ENCODE data around the gene DENND4A. TPM values are rescaled to one million over a fixed set of nuclear protein-coding genes. Genes with fewer than 3 reads are reported as not detected.

The DENND4A gene
- total RNA-seq, 1 donor from 2014 or later = 13.9 TPM

DNA sequence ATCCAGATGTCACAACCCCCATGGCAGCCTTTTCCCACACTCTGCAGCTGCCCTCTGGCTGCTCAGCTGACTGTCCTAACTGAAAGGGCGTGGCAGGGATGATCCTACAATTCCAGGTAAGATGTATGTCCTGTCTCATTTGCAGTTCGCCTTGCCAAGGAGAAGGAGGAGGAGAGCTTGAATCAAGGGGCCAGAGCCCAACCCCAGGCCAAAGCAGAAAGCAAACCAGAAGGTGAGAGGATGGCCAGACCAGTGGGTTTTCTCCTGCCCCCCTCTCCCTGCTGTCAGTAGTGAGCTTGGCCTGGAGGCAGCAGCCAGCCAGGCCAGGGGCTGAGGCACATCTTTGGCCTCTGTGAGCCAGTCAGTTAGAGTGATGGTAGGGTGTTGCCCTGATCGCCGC is 147.8 kb downstream of the DENND4A start:
- H3K4me2 ChIP-seq (ENCODE audit: low read length) = no peak overlapping the region
- no peak for FAIRE-seq
- H3K27ac Mint-ChIP-seq (ENCODE audit: unreplicated experiment) = no peak overlapping the region

DNA sequence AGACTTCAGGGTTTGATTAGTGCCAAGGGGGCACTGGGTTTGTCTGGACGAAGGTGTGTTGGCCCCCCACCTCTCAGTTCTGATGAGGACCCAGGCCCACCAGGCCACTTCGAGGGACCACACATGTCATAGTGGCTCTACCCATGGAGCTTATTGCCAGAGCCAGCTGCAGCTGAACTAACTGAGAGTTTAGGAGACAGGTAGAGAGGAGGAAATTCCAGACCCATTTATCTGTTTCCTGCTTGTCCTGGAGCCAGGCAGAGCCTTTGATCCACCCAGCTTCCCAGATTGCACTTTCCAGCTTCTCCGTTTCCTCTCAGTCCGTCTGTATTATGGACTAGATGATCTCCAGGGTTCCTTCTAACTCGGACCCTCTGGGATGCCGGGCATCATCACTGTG is 149.5 kb downstream of the DENND4A start:
- peaks cover 18% of the 10 kb centered on the region for H3K4me1 Mint-ChIP-seq (ENCODE audit: low read depth, unreplicated experiment)
- Histone ChIP-seq H3K4me3 (ENCODE audit: insufficient read depth, low read depth, low read length) (no peak overlapping the region), H3K4me2 (ENCODE audit: low read length) (peak overlapping the region; percentile 11), H3K9ac (ENCODE audit: low read length) (no peak overlapping the region), H3K4me1 (ENCODE audit: insufficient read depth, low read length) (peaks cover 8% of the 10 kb centered on the region), H3K36me3 (ENCODE audit: insufficient read depth, low read length) (no peaks in the 10 kb centered on the region), H3K9me3 (ENCODE audit: insufficient read depth, low read depth, low read length) (no peaks in the 10 kb centered on the region), H2AFZ (ENCODE audit: low read depth, low read length) (no peak overlapping the region), H3K27ac (ENCODE audit: low read depth, low read length) (no peak overlapping the region), H4K20me1 (ENCODE audit: insufficient read depth, low read length) (no peaks in the 10 kb centered on the region), H3K27me3 (ENCODE audit: insufficient read depth, low read length) (no peaks in the 10 kb centered on the region), H3K79me2 (ENCODE audit: insufficient read depth, low read length) (no peaks in the 10 kb centered on the region)
- TF ChIP-seq, protein P1, sequence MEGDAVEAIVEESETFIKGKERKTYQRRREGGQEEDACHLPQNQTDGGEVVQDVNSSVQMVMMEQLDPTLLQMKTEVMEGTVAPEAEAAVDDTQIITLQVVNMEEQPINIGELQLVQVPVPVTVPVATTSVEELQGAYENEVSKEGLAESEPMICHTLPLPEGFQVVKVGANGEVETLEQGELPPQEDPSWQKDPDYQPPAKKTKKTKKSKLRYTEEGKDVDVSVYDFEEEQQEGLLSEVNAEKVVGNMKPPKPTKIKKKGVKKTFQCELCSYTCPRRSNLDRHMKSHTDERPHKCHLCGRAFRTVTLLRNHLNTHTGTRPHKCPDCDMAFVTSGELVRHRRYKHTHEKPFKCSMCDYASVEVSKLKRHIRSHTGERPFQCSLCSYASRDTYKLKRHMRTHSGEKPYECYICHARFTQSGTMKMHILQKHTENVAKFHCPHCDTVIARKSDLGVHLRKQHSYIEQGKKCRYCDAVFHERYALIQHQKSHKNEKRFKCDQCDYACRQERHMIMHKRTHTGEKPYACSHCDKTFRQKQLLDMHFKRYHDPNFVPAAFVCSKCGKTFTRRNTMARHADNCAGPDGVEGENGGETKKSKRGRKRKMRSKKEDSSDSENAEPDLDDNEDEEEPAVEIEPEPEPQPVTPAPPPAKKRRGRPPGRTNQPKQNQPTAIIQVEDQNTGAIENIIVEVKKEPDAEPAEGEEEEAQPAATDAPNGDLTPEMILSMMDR (IDR thresholded peaks at IDR 0.05; ENCODE audit: insufficient read depth, low read depth, low read length) = no peak
- TF ChIP-seq EZH2 (IDR thresholded peaks at IDR 0.05; ENCODE audit: insufficient read depth, low read length) = no peak
- no peak for FAIRE-seq
- no peaks in the 10 kb centered on the region for H3K9me3 Mint-ChIP-seq (ENCODE audit: unreplicated experiment)
- H3K27me3 Mint-ChIP-seq (ENCODE audit: low read depth, unreplicated experiment) = peaks cover 3% of the 10 kb centered on the region
- H3K36me3 Mint-ChIP-seq (ENCODE audit: low read depth, unreplicated experiment) = peaks cover 4% of the 10 kb centered on the region
- no peak overlapping the region for H3K4me3 Mint-ChIP-seq (ENCODE audit: unreplicated experiment)
- DNase-seq (ENCODE audit: low read depth) = no peak
- peak overlapping the region; percentile 34 for H3K27ac Mint-ChIP-seq (ENCODE audit: unreplicated experiment)

More for the DNA sequence above, 147.8 kb downstream of the DENND4A start:
- DNase-seq (ENCODE audit: low read depth) = no peak
- Mint-ChIP-seq H3K9me3 (ENCODE audit: unreplicated experiment) (no peaks in the 10 kb centered on the region), H3K4me1 (ENCODE audit: low read depth, unreplicated experiment) (peaks cover 16% of the 10 kb centered on the region), H3K4me3 (ENCODE audit: unreplicated experiment) (no peak overlapping the region), H3K36me3 (ENCODE audit: low read depth, unreplicated experiment) (peaks cover 4% of the 10 kb centered on the region), H3K27me3 (ENCODE audit: low read depth, unreplicated experiment) (peaks cover 3% of the 10 kb centered on the region)
- peaks cover 8% of the 10 kb centered on the region for H3K4me1 ChIP-seq (ENCODE audit: insufficient read depth, low read length)
- H3K9ac ChIP-seq (ENCODE audit: low read length) = no peak overlapping the region
- no peak overlapping the region for H3K27ac ChIP-seq (ENCODE audit: low read depth, low read length)
- no peak overlapping the region for H2AFZ ChIP-seq (ENCODE audit: low read depth, low read length)
- H3K4me3 ChIP-seq (ENCODE audit: insufficient read depth, low read depth, low read length) = no peak overlapping the region
- no peaks in the 10 kb centered on the region for H3K36me3 ChIP-seq (ENCODE audit: insufficient read depth, low read length)
- no peaks in the 10 kb centered on the region for H3K27me3 ChIP-seq (ENCODE audit: insufficient read depth, low read length)
- no peaks in the 10 kb centered on the region for H3K79me2 ChIP-seq (ENCODE audit: insufficient read depth, low read length)
- no peaks in the 10 kb centered on the region for H3K9me3 ChIP-seq (ENCODE audit: insufficient read depth, low read depth, low read length)
- TF ChIP-seq EZH2 (IDR thresholded peaks at IDR 0.05; ENCODE audit: insufficient read depth, low read length) = no peak
- H4K20me1 ChIP-seq (ENCODE audit: insufficient read depth, low read length) = no peaks in the 10 kb centered on the region

DNA sequence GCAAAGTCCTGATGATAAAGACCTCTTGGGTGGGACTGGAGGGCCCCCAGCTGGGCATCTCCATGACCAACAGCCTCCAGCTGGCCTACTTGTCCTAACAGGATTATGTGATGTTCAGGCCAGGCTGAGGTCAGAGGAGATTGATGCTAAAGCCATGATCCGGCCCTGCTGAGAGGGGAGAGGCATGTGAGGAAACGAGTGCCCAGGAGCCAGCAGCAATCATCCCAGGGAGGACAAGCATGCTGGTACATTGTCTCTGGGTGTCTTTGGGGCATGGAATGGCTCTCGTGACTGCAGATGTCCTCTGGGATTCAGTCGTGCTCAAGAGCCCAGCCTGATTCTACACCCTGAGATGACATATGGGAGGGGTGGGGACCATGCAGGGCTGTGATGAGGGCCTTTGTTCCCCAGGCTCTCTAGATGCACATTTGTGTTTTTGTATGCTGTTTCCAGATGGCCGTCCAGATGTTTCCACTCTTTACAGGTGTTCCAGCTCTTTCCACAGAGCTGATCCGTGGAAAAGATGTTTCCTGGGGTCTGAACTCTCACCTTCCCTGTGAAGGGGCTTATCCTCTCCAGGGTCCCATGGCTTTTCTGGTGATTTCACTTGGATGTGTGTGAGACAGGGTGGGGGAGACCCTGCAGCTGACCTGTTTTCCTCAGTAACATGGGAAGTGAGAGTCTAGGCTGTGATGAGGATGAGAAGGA is 150.2 kb downstream of the DENND4A start:
- Histone ChIP-seq H4K20me1 (ENCODE audit: insufficient read depth, low read length) (no peaks in the 10 kb centered on the region), H3K36me3 (ENCODE audit: insufficient read depth, low read length) (no peaks in the 10 kb centered on the region), H3K27ac (ENCODE audit: low read depth, low read length) (no peak overlapping the region), H3K9ac (ENCODE audit: low read length) (no peak overlapping the region), H3K4me1 (ENCODE audit: insufficient read depth, low read length) (peaks cover 8% of the 10 kb centered on the region), H2AFZ (ENCODE audit: low read depth, low read length) (no peak overlapping the region), H3K4me3 (ENCODE audit: insufficient read depth, low read depth, low read length) (no peak overlapping the region), H3K9me3 (ENCODE audit: insufficient read depth, low read depth, low read length) (no peaks in the 10 kb centered on the region), H3K4me2 (ENCODE audit: low read length) (peak overlapping the region; percentile 11), H3K79me2 (ENCODE audit: insufficient read depth, low read length) (no peaks in the 10 kb centered on the region), H3K27me3 (ENCODE audit: insufficient read depth, low read length) (no peaks in the 10 kb centered on the region)
- no peaks in the 10 kb centered on the region for H3K9me3 Mint-ChIP-seq (ENCODE audit: unreplicated experiment)
- no peak overlapping the region for H3K4me3 Mint-ChIP-seq (ENCODE audit: unreplicated experiment)
- peaks cover 17% of the 10 kb centered on the region for H3K4me1 Mint-ChIP-seq (ENCODE audit: low read depth, unreplicated experiment)
- no peak for TF ChIP-seq EZH2 (IDR thresholded peaks at IDR 0.05; ENCODE audit: insufficient read depth, low read length)
- TF ChIP-seq, protein P1 (IDR thresholded peaks at IDR 0.05; ENCODE audit: insufficient read depth, low read depth, low read length) = no peak
- FAIRE-seq (no peak), DNase-seq (ENCODE audit: low read depth) (no peak)
- H3K36me3 Mint-ChIP-seq (ENCODE audit: low read depth, unreplicated experiment) = peaks cover 4% of the 10 kb centered on the region
- H3K27me3 Mint-ChIP-seq (ENCODE audit: low read depth, unreplicated experiment) = peaks cover 6% of the 10 kb centered on the region
- H3K27ac Mint-ChIP-seq (ENCODE audit: unreplicated experiment) = no peak overlapping the region
